HG03103 (cell line): ENCODE data around the gene USP20.

ENCODE experiments used
- ATAC-seq: cut with Tn5 transposase; IDR thresholded peaks from one replicate; pipeline ENCODE4 v1.9.1; 2021; ENCODE audit warnings: low read depth; ENCODE audit not compliant: unreplicated experiment

The USP20 gene

GRCh38 chr9:129822898-129823541, 12.2 kb upstream of the USP20 start:
- ATAC-seq = no peak

GRCh38 chr9:129823542-129823934, 11.7 kb upstream of the USP20 start:
- ATAC-seq = peak; percentile 10

- ATAC-seq = peak; percentile 88
These were observed 11.2 kb upstream of the USP20 start, which contains the start of gene TOR1A for GRCh38 chr9:129823935-129824601. Gene TOR1A, minus strand, starts transcription at chr9:129824136. Its CDS starts 51 bp downstream, at chr9:129824085.

GRCh38 chr9:129826344-129826743, 8.9 kb upstream of the USP20 start:
- no peak for ATAC-seq

GRCh38 chr9:129826759-129827158, 8.5 kb upstream of the USP20 start:
- no peak for ATAC-seq

GRCh38 chr9:129828051-129828450, 7.2 kb upstream of the USP20 start:
- no peak for ATAC-seq

- no peak for ATAC-seq
These were observed 6.3 kb upstream of the USP20 start for GRCh38 chr9:129828969-129829368.

GRCh38 chr9:129832982-129833381, 2.3 kb upstream of the USP20 start:
- ATAC-seq = no peak

- ATAC-seq = peak; percentile 7
These were observed 650 bp upstream of the USP20 start for GRCh38 chr9:129834489-129835127.

- no peak for ATAC-seq
These were observed 584 bp downstream of the USP20 start for GRCh38 chr9:129835860-129836223.

GRCh38 chr9:129836311-129837007, 1.2 kb downstream of the USP20 start:
- ATAC-seq = no peak

- no peak for ATAC-seq
These were observed 3.5 kb downstream of the USP20 start for GRCh38 chr9:129838707-129839259.

- no peak for ATAC-seq
These were observed 4.2 kb downstream of the USP20 start for GRCh38 chr9:129839324-129840023.

GRCh38 chr9:129840034-129840433, 4.8 kb downstream of the USP20 start:
- no peak for ATAC-seq

GRCh38 chr9:129841071-129841470, 5.8 kb downstream of the USP20 start:
- no peak for ATAC-seq

GRCh38 chr9:129845373-129845772, 10.1 kb downstream of the USP20 start:
- no peak for ATAC-seq

- no peak for ATAC-seq
These were observed 13.6 kb downstream of the USP20 start for GRCh38 chr9:129848712-129849441.

- no peak for ATAC-seq
These were observed 14.6 kb downstream of the USP20 start for GRCh38 chr9:129849901-129850300.

GRCh38 chr9:129850821-129851550, 15.7 kb downstream of the USP20 start:
- no peak for ATAC-seq
